Left kidney (tissue), 2 donors: ENCODE data around the gene ACAP3. TPM values are rescaled to one million over a fixed set of nuclear protein-coding genes. Genes with fewer than 3 reads are reported as not detected.
"Not testable (repeated sequence)": the region's sequence is repeated elsewhere in the genome, so short reads cannot be mapped to it uniquely, and the experiment has no call there.

Experiments used
- DNase-seq: peaks from one replicate; pipeline ENCODE4 v3.0.0-alpha.2; 2013
- polyA plus RNA-seq: library from polyadenylated mRNA; unstranded; fragments of 120-200 nt; gene quantifications from one replicate; pipeline ENCODE4 v1.2.1, GENCODE V29; 2013; ENCODE audit not compliant: insufficient read length

Gene ACAP3
- polyA plus RNA-seq, 1 donor: 25.2 TPM

GRCh38 chr1:1331068-1331965 is 23.6 kb upstream of the ACAP3 start, which contains the start of gene TAS1R3:
Gene TAS1R3, plus strand, starts transcription at chr1:1331280. Its CDS starts 66 bp downstream, at chr1:1331346.
- DNase-seq: no peak

- no peak for DNase-seq
Observed at GRCh38 chr1:1330366-1331067, 22.8 kb upstream of the ACAP3 start.

GRCh38 chr1:1329304-1330210 is 21.8 kb upstream of the ACAP3 start:
- no peak for DNase-seq

GRCh38 chr1:1328254-1328653 is 20.5 kb upstream of the ACAP3 start:
- no peak for DNase-seq

- DNase-seq: no peak
Observed at GRCh38 chr1:1327291-1327690, 19.6 kb upstream of the ACAP3 start.

GRCh38 chr1:1326075-1326605 is 18.4 kb upstream of the ACAP3 start:
- no peak for DNase-seq

- DNase-seq: no peak
Observed at GRCh38 chr1:1325288-1326074, 17.8 kb upstream of the ACAP3 start.

- DNase-seq: peak; percentile 90
Observed at GRCh38 chr1:1324524-1325287, 17.0 kb upstream of the ACAP3 start, which contains the start of the genes CPTP and INTS11. Gene CPTP, plus strand, starts transcription at chr1:1324802. Its CDS starts 2,109 bp downstream, at chr1:1326911. Gene INTS11, minus strand, starts transcription at chr1:1324660. Its CDS starts 52 bp downstream, at chr1:1324608.

GRCh38 chr1:1324084-1324523 is 16.4 kb upstream of the ACAP3 start:
- no peak for DNase-seq

GRCh38 chr1:1322952-1323351 is 15.2 kb upstream of the ACAP3 start:
- no peak for DNase-seq

GRCh38 chr1:1322418-1322817 is 14.7 kb upstream of the ACAP3 start:
- no peak for DNase-seq

GRCh38 chr1:1321477-1321876 is 13.7 kb upstream of the ACAP3 start:
- no peak for DNase-seq

GRCh38 chr1:1320666-1321448 is 13.1 kb upstream of the ACAP3 start:
- no peak for DNase-seq

GRCh38 chr1:1319646-1319941 is 11.9 kb upstream of the ACAP3 start:
- DNase-seq: no peak

- no peak for DNase-seq
Observed at GRCh38 chr1:1318777-1319645, 11.3 kb upstream of the ACAP3 start.

- DNase-seq: no peak
Observed at GRCh38 chr1:1318131-1318652, 10.5 kb upstream of the ACAP3 start.

GRCh38 chr1:1317420-1317819 is 9.7 kb upstream of the ACAP3 start:
- no peak for DNase-seq

- DNase-seq: not testable (repeated sequence)
Observed at GRCh38 chr1:1316199-1316598, 8.5 kb upstream of the ACAP3 start.
